ENCODE data around the gene CNDP1.

DNA sequence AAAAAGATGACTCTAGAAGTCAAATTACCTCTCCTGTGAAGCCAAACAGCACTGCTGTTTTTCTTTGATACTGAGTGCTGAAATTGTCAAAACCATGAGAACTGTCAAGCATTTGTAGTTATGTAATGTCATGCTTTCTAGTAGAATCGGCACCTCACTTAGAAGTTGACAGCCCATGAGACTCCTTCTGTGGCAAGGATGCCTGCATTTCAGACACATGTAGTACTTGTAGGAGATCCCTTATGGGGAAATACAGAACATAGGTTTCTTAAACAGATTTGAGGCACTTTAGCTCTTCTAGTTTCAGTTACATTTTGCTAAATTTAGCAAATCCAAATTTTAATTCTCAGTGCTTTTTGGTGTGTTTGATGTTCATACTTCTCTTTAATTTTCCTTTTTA lies 79.1 kb downstream of the CNDP1 start:
- TF ChIP-seq CTCF (IDR thresholded peaks at IDR 0.05; ENCODE audit: borderline replicate concordance, extremely low read depth, low read length, poor library complexity, severe bottlenecking) (no peak), EZH2 (IDR thresholded peaks at IDR 0.05; ENCODE audit: borderline replicate concordance, low read depth, low read length, severe bottlenecking) (no peak)
